ENCODE measurements around the gene GAD1. TPM values are rescaled to one million over a fixed set of nuclear protein-coding genes. Genes with fewer than 3 reads are reported as not detected.

The GAD1 gene
- total RNA-seq, 3 donors from 2014 or later = 0.15 to 0.66 (median 0.48) TPM

DNA sequence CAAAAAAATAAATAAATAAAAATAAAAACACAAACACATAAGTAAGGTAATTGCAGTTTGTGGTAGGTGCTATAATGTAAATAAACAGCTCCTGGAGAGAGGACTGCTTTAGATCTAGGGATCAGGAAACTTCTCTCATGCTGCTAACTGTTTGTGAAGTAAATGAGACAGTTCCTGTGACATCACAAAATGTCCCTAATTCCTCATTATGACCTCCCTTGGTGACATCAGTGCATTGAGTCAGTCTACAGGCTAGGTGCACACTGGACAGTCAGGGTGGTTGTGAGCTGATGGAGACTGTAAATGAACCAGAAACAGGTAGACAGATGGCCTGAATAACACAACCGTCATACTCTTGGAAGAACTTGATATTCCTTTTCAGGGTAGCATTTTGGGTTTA is 33.1 kb upstream of the GAD1 start:
- H3K9me3 ChIP-seq = no peaks in the 10 kb centered on the region
- no peak overlapping the region for H3K4me3 ChIP-seq
- no peaks in the 10 kb centered on the region for H3K4me1 ChIP-seq
- H3K27me3 ChIP-seq = no peaks in the 10 kb centered on the region
- TF ChIP-seq POLR2A (IDR thresholded peaks at IDR 0.05) (no peak), POLR2AphosphoS5 (IDR thresholded peaks at IDR 0.05) (no peak)
- TF ChIP-seq, protein P1, sequence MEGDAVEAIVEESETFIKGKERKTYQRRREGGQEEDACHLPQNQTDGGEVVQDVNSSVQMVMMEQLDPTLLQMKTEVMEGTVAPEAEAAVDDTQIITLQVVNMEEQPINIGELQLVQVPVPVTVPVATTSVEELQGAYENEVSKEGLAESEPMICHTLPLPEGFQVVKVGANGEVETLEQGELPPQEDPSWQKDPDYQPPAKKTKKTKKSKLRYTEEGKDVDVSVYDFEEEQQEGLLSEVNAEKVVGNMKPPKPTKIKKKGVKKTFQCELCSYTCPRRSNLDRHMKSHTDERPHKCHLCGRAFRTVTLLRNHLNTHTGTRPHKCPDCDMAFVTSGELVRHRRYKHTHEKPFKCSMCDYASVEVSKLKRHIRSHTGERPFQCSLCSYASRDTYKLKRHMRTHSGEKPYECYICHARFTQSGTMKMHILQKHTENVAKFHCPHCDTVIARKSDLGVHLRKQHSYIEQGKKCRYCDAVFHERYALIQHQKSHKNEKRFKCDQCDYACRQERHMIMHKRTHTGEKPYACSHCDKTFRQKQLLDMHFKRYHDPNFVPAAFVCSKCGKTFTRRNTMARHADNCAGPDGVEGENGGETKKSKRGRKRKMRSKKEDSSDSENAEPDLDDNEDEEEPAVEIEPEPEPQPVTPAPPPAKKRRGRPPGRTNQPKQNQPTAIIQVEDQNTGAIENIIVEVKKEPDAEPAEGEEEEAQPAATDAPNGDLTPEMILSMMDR (IDR thresholded peaks at IDR 0.05) = no peak
- no peak for DNase-seq (ENCODE audit: low spot score in 2 of 2)
- intact Hi-C loops (cut with DNase I; ENCODE audit: low total_unique reads) = no loop called here
- no peaks in the 10 kb centered on the region for H3K36me3 ChIP-seq
- H3K27ac ChIP-seq = no peak overlapping the region

DNA sequence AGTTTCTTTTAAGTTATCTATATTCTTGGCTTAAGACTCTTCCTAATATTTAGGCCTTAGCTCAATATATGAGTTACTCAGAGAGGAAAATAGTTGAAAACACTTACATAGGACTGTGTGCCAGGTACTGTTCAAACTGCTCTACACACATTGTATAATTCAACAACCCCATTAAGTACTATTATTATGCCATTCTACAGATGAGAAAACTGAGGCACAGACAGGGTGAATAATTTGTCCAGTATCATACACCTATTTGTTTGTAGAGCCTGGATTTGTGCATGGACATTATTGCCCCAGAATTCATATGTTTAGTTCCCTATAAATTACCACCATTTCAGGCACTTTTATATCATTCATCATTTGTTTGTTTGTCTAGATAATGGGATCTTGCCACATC is 17.7 kb upstream of the GAD1 start:
- H3K9me3 ChIP-seq = no peaks in the 10 kb centered on the region
- no peaks in the 10 kb centered on the region for H3K36me3 ChIP-seq
- no peak for DNase-seq (ENCODE audit: low spot score in 2 of 2)
- no peak overlapping the region for H3K4me3 ChIP-seq
- no peaks in the 10 kb centered on the region for H3K4me1 ChIP-seq
- no peaks in the 10 kb centered on the region for H3K27me3 ChIP-seq
- no peak for TF ChIP-seq POLR2A (IDR thresholded peaks at IDR 0.05)
- TF ChIP-seq, protein P1 (IDR thresholded peaks at IDR 0.05) = no peak
- TF ChIP-seq POLR2AphosphoS5 (IDR thresholded peaks at IDR 0.05) = no peak
- H3K27ac ChIP-seq = no peak overlapping the region
- intact Hi-C loops (cut with DNase I; ENCODE audit: low total_unique reads) = no loop called here

DNA sequence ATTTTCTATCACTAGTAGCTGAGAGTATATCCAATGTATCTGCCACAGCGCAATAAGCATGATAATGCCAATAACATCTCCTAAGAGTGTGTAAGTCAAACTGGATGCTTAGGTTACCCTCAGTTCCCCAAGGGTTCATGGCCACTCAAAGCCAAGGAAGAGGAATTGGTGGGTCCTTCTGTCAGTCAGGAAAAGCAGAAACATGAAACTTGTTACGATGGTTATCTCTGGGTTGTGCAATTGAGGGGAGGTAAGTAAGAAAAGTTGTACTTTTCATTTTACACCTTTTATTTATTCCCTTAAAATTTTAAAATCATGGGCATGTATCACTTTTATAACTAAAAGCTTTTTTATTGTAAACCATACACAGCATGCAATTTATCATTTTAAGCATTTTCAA is 10.1 kb upstream of the GAD1 start:
- Histone ChIP-seq H3K4me3 (no peak overlapping the region), H3K9me3 (no peaks in the 10 kb centered on the region), H3K4me1 (no peaks in the 10 kb centered on the region), H3K27me3 (no peaks in the 10 kb centered on the region), H3K36me3 (no peaks in the 10 kb centered on the region), H3K27ac (no peak overlapping the region)
- intact Hi-C loops (cut with DNase I; ENCODE audit: low total_unique reads) = no loop called here
- TF ChIP-seq POLR2AphosphoS5 (IDR thresholded peaks at IDR 0.05) = no peak
- TF ChIP-seq, protein P1 (IDR thresholded peaks at IDR 0.05) = no peak
- no peak for TF ChIP-seq POLR2A (IDR thresholded peaks at IDR 0.05)
- no peak for DNase-seq (ENCODE audit: low spot score in 2 of 2)

DNA sequence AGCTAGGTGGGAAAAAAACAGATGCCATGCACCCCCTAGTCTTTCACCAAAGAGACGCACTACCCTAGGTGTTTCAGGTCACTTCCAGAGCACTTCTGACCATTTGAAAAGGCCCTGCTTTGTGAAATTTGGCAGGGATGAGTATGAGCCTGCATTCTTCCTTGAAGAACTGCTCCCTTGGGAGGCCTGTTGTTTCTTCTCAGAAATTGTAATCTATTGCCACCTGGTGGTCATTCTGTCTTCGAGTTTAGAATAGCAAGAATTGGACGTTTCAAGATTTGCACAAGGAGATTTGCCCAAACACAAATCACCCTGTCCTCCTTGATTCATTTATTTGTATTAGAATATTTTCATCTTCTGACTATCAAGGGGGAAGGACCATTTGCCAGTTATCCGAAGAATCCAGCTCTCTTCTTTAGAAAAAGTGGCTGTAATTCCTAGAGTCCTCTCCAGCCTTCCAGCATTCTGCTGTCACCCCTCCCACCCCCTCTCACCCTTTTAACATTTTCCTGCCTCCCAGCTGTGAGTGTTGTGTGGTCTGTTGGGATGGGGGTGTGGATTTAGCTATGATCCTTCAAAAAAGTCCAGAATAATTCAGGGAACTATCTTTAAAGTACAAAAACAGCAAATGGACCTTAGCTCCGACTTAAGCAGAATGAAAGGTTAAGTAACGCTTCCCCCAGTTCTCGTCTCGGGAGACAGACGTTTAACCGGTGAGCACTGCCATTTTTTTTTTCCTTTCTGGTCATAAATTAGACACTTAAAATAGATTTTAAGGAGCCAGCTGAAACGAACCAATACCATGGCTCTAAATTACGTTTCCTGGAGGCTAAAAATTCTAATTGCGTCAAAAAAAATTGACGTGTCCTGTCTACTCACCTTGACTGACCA is 3.7 kb upstream of the GAD1 start:
- H3K4me1 ChIP-seq = peaks cover 5 to 9% of the 10 kb centered on the region in 2 donors
- no peak overlapping the region for H3K27ac ChIP-seq
- no peak overlapping the region for H3K4me3 ChIP-seq
- no peaks in the 10 kb centered on the region for H3K9me3 ChIP-seq
- intact Hi-C loops (cut with DNase I; ENCODE audit: low total_unique reads) = no loop called here
- TF ChIP-seq, protein P1 (IDR thresholded peaks at IDR 0.05) = peak; percentile 78 to 86 (median 83)
- TF ChIP-seq POLR2AphosphoS5 (IDR thresholded peaks at IDR 0.05) = peak in 1 of 3 donors; percentile 48
- no peak for TF ChIP-seq POLR2A (IDR thresholded peaks at IDR 0.05)
- peak in 1 of 2 donors; percentile 37 for DNase-seq (ENCODE audit: low spot score in 2 of 2)
- peaks cover 6 to 52% of the 10 kb centered on the region in 2 donors for H3K27me3 ChIP-seq
- no peaks in the 10 kb centered on the region for H3K36me3 ChIP-seq

Measured in breast epithelium (tissue), 4 donors.